ENCODE data around the gene KLHL29.

Gene KLHL29

DNA sequence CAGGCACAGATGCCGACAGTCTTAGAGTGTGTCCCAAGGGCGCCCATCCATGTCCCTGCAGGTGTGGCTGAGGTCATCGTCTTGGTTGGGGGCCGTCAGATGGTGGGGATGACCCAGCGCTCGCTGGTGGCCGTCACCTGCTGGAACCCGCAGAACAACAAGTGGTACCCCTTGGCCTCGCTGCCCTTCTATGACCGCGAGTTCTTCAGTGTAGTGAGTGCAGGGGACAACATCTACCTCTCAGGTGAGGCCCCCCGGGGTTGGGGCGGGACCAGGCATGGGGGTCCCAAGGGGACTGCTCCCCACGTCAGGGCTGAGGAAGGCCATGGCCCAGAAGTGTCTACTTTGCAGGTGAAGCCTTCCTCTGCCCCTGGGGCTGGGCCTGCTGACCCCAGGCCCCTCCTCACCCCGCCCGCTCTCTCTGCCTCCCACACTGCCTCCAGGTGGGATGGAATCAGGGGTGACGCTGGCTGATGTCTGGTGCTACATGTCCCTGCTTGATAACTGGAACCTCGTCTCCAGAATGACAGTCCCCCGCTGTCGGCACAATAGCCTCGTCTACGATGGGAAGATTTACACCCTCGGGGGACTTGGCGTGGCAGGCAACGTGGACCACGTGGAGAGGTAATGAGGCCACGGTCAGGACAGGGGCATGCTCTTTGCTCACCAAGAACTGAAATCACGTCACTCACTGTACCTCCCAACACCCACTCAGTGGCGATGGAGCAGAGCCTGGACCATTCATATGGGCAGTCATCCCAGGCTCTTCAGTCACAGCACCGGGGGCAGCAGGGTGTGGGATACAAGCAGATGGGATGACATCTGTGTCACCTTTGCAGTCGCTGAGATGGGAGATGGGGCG, 311.1 kb downstream of the KLHL29 start:
- DNase-seq (ENCODE audit: low read depth) = no peak

DNA sequence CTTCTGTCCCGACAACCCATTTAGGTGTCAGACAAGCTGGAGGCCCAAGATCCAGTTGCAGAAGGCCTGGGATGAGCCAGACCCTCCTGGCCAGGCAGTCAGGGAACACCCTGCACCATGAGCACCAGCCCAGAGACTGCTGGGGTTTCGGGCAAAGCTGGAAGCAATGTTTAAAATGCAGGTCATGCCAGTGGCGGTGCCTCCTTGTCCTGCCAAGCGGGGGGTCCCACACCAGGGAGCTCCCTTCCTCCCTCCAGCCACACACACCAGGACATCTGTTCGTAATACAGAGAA, 311.7 kb downstream of the KLHL29 start:
- DNase-seq (ENCODE audit: low read depth) = no peak

- no peak for DNase-seq (ENCODE audit: low read depth)
These were observed 312.5 kb downstream of the KLHL29 start for GRCh38 chr2:23697256-23698075.

DNA sequence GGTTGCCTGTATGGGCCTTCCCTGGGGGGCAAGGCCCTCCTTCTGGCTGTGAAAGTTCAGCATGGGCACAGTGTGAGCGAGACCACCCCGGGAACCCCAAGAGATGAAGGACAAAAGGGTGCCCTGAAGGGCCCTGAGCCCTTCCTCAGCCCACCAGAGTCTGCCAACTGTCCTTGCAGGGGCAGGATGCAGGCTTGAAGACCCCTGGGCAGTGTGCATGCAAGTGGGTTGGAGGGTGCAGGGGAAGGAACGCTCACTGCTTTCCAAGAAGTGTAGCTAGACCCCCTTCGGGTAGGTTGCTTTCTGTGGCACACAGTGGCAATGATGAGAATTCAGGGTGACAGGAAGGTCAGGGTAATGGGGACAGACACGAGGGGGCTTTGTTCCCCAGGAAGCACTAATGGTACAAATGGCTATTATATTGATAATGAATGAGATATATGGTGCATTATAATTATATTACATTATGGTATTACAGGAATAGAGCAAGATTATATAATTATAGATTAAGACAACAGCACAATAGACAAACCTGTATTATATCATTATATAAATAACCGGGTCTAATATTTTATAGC, 313.2 kb downstream of the KLHL29 start:
- no peak for DNase-seq (ENCODE audit: low read depth)

DNA sequence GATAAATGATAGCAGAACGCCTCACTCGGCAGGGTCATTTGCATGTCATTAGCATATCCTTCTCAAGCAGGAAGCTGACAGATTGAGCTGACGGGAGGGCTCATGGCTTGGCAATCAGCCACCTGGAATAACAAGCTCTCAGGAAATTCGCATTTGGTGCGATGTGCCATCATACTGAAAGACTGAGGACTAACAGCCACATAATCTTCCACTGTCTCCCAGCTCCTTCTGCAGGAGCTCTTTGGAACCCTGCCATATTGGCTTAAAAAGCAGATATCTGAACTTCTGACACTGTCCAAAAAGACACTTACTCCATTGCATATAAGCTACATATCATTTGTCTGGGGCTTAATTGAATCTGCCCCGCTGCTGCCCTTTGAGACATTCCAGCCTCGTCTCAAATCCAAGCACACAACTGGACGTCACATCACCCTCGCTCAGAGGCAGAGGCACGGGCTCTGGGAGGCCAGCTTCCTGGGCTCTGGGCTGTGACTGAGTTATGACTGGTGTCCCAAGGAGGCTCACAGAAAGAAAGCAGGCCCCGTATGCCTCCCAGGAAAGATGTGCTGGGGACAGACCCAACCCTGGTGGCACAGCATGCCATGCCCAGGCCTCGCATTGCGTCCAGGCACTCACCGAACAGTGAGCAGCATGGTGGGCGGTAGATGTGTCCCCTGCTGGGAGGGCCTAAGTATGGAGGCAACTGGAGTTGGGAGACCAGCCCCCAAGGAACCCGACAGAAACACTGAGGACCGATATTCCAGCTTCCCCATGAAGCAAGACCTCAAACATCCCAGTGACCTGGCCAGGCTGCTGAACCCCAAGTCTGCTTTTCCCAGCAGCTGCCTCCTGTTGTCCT, 314.0 kb downstream of the KLHL29 start:
- DNase-seq (ENCODE audit: low read depth) = no peak

- DNase-seq (ENCODE audit: low read depth) = no peak
These were observed 314.6 kb downstream of the KLHL29 start for GRCh38 chr2:23699580-23699925.

DNA sequence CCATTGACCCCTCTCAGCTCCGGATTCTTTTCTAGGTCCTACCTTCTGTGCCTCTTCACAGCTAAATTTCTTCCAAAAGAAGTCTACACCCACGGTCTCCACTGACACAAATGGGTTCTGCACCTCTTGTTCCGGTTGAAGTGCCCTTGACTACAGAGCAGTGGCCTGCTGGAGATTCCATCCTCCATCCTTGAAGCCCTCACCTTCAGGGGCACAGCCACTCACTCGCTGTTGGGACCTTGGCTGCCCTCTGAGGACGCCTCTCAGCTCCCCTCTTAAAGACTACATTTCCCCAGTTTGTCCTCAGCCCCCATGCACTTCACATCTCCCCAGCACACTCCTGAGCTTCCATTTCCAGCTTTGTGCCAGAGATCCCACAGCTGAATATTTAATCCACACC, 315.6 kb downstream of the KLHL29 start:
- no peak for DNase-seq (ENCODE audit: low read depth)

DNA sequence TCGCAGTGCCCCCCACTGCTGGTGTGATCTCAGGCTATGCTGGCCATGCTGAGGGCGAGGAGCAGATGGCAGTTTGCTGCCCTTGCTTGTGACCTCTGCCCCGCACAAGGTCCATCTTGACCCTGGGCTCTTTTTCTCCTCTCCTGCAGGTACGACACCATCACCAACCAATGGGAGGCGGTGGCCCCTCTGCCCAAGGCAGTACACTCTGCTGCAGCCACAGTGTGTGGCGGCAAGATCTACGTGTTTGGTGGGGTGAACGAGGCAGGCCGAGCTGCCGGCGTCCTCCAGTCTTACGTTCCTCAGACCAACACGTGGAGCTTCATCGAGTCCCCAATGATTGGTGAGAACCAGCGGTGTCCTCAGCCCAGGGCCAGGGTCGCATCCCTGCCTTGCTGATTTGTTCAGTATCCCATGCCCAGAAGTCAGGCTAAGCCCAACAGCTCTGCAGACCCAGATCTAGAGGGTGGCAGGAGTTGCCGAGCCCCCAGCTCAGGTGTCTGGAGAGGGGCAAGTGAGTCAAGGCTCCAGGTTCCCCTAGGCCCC, 318.1 kb downstream of the KLHL29 start:
- no peak for DNase-seq (ENCODE audit: low read depth)

DNA sequence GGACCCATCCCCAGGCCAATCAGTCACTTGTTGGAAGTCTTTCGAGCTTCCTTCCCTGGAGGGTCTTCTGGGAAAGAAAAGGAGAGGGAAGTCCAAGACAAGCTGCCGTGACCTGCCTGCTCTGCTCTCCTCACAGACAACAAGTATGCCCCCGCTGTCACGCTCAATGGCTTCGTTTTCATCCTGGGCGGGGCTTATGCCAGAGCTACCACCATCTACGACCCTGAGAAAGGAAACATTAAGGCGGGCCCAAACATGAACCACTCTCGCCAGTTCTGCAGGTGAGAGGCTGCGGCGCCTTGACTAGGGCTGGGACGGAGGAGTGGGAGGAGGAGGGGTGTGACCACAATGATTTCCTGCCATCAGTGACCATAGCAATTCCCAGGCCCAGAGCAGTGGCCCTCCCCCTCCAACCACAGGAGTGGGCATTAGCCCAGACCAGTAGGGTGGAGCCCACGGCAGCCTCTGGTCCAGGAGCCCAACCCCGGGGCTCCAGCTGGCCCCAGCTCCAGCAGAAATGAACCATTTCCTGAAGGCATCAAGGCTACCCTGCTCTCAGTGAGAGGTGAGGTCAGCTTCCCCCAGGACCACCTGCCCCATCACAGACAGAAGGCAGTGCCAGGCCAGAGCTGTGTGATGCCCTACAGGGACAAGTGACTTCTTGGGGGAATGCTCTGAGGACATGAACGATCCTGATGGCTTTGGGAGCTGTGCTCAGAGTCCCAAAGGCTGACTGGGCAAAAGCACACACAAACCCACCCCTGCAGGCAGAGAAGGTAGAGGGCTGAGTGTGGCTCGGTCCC, 318.8 kb downstream of the KLHL29 start:
- no peak for DNase-seq (ENCODE audit: low read depth)

GRCh38 chr2:23705771-23706612, 321.0 kb downstream of the KLHL29 start:
- DNase-seq (ENCODE audit: low read depth) = no peak

- no peak for DNase-seq (ENCODE audit: low read depth)
These were observed 321.7 kb downstream of the KLHL29 start for GRCh38 chr2:23706613-23707078.

DNA sequence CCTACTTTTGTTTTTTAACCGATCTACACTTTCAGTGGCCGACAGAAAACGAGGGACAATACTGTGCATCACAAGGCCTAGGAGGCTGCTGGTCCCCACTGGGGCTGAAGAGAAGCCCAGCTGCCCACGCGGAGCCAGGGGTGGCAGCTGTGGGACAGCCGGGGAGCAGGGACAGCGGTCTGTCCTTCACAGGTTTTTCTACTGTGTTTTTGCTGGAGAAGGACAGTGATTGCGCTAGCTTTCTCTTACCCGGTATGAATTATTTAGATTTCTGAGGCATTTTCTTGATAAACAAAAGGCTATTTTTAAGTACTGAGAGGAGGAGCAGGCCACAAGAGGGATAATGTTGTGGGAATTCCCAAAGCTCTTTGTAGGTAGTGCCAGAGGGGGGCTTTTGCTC, 322.1 kb downstream of the KLHL29 start:
- DNase-seq (ENCODE audit: low read depth) = no peak

DNA sequence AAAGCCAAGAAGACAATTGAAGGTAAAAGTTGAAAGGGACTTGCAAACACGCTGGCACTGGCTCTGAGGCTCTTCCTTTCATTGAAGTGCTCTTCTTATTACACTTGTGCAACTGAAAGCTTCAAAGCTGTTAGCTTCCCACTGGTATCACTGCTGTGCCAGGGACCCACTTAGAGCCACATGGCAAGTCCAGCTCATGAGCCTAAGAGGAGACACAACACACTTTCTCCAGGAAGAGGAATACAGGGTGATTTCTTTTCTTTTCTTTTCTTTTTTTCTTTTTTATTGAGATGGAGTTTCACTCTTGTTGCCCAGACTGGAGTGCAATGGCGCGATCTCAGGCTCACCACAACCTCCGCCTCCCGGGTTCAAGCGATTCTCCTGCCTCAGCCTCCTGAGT, 323.8 kb downstream of the KLHL29 start:
- DNase-seq (ENCODE audit: low read depth) = no peak

DNA sequence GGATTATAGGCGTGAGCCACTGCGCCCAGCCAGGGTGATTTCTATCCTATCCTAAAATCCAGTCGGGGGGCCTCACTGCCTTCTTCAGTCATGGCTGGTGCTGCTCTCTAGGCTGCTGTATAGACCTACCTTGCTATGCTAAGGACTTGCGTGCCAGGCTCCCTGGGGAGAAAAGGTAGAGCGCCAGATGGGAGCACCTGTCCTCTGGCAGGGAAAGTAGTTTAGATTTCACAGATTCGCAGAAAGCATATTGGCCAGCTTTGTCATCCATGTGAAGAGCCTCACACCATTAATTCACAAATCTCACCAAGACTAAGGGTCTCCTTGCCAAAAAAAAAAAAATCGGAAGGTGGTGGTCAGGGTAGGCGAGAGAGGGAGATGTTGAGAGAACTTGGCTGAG, 324.3 kb downstream of the KLHL29 start:
- DNase-seq (ENCODE audit: low read depth) = no peak

DNA sequence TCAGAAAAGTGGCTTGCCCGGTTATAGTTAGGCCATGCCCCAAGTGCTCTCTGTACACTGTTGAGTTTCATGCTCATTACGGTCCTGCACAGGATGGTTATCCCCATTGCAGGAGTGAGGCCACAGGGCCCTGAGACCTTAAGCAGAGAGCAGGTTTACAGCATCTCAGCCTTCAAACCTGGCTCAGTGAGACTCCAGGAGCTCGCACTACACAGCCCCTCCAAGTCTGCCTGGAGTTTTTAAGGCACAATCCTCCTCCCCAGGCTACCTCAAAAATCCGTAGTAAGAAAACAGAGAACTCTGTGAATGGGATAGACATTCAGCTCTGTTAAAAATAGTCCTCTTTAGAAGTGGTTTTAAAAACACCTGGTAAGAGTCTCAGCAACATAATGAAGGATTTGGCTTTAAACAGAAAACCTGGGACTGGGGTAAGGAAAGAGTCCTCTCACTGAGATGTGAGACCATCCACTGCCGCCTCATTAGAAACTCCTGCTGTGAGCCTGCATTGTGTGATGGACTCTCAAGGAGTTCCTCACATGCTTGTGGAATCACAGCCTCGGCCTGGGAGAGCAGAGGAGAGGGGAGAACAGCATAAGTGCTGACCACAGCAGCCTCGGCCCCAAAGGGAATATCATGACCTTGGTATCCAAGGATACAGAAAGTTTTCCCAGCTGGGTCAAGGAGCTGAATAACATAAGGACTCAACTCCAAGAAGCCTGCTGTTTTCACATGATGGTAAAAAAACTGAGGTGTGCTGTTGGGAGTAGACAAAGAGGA, 327.2 kb downstream of the KLHL29 start:
- no peak for DNase-seq (ENCODE audit: low read depth)

DNA sequence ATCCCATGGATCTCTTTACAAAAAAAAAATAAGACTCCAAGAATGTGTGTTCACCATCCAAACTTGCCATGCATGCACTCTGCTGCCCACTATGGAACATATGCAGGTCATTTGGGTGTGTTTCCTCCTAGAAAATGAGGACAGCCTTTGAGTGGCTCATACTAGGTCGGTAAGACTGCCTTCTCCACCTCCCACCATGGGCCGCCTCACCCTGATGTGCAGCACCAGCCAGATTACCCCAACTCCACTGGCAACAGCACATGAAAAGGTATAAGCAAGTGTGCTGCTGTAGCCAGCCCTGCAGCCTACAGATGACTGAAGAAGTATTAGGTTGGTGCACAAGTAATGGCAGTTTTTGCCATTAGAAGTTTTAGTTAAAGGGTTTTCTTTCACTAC, 327.8 kb downstream of the KLHL29 start:
- no peak for DNase-seq (ENCODE audit: low read depth)

- DNase-seq (ENCODE audit: low read depth) = no peak
These were observed 328.4 kb downstream of the KLHL29 start for GRCh38 chr2:23713351-23713750.

DNA sequence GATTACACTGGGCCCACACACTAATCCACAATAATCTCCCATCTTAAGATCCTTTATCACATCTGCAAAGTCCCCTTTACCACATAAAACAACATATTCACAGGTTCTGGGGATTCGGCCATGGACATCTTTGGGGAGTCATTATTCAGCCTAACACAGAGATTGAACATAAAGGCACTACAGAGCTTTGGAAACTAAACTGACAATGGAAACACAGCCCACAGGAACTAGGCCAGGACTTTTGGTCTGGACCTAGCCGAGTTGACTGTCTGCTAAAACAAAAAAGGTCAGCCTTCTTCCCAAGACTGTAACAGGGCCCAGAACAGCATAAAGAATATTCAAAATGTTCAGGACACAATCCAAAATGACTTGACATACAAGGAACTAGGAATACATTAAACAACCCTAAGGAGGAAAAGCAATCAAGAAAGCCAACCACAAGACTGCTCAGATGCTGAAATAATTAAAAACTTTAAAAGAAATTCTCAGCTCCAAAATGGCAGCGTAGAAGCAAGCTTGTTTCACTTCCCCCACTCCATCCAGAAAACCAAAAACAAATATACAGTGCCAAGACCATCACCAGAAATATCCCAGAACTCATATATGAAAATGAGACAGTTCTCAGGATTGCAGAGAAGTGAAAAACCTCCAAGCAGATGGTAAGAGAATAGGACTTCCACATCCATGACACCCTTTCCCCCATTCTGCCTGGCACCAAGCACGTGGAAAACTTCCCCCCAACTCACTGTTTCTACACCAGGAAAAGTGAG, 334.1 kb downstream of the KLHL29 start:
- no peak for DNase-seq (ENCODE audit: low read depth)

DNA sequence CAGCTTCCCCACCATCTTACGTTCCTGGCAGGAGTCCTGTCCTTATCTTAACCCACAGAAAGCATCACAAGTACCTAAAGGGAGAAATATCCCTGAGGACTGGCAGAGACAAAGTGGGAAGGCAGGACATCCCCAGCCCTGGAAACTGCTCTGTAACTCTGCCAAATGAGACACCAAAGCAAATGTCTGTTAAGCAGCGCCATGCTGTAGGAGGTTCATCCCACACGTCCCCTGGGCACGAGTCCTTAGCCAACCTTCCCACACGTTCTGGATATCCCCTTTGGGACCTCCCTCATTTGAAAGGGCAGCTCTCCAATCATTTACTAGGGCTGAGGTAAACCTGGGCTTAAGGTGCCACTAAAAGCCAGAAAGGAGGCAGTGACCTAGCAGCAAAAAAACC, 334.7 kb downstream of the KLHL29 start:
- no peak for DNase-seq (ENCODE audit: low read depth)
